AG09309 (cell line): ENCODE results near the gene SPG7.
A peak's percentile ranks its signal among the peaks of the same experiment; 100 is the strongest.
"Not testable (repeated sequence)": the region's sequence is repeated elsewhere in the genome, so short reads cannot be mapped to it uniquely, and the experiment has no call there.

ENCODE experiments used
- DNase-seq: peaks from one replicate; pipeline ENCODE4 v3.0.0-alpha.2; 2010; ENCODE audit warnings: low read depth
- H3K4me3 ChIP-seq: 2 replicates; pipeline ENCODE4 v1.5.1; 2011; ENCODE audit warnings: mild to moderate bottlenecking, low read depth, low read length, moderate library complexity; ENCODE audit not compliant: control insufficient read depth
- TF ChIP-seq, protein P1 (sequence below): IDR thresholded peaks from 2 replicates; pipeline ENCODE4 v1.5.1; 2011; ENCODE audit warnings: mild to moderate bottlenecking, low read depth, low read length, inconsistent platforms; ENCODE audit not compliant: insufficient read depth, control insufficient read depth; ENCODE audit errors: missing control alignments

SPG7 gene

DNA sequence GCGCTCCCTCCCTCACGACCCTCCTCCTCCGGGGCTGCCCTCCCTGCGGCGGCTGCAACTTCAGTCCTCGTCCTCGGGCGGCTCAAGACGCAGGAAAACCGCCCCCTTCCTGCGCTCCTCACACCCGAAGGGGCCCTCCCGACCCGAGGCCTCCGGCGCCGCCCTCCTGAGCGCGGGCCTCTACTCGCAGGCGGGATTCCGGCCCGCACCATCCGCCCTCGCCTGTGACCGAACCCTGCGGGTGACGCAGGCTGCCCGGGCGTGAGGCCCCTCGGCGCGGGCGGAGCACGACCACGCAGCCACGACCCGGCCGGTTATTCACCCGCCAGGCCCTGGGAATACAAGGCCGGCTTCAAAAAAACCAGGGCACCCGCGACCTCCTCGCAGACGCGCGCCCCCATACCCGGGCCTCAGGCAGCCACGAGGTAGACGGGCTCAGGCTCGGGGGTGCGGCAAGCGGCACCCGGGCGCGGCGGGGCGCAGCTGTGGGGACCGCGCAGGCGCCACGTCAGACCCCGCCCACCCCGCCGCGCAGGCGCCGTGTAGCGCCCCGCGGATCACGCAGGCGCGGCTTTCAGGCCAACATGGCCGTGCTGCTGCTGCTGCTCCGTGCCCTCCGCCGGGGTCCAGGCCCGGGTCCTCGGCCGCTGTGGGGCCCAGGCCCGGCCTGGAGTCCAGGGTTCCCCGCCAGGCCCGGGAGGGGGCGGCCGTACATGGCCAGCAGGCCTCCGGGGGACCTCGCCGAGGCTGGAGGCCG is at the start of gene SPG7:
TSS of gene SPG7 (plus strand) at position 570 of the 757 bp plus-strand sequence. CDS start at position 585, 15 bp downstream.
- TF ChIP-seq, protein P1, sequence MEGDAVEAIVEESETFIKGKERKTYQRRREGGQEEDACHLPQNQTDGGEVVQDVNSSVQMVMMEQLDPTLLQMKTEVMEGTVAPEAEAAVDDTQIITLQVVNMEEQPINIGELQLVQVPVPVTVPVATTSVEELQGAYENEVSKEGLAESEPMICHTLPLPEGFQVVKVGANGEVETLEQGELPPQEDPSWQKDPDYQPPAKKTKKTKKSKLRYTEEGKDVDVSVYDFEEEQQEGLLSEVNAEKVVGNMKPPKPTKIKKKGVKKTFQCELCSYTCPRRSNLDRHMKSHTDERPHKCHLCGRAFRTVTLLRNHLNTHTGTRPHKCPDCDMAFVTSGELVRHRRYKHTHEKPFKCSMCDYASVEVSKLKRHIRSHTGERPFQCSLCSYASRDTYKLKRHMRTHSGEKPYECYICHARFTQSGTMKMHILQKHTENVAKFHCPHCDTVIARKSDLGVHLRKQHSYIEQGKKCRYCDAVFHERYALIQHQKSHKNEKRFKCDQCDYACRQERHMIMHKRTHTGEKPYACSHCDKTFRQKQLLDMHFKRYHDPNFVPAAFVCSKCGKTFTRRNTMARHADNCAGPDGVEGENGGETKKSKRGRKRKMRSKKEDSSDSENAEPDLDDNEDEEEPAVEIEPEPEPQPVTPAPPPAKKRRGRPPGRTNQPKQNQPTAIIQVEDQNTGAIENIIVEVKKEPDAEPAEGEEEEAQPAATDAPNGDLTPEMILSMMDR, result no peak
- DNase-seq, result no peak
- peak within 1 kb of the TSS; percentile 77 for H3K4me3 ChIP-seq

DNA sequence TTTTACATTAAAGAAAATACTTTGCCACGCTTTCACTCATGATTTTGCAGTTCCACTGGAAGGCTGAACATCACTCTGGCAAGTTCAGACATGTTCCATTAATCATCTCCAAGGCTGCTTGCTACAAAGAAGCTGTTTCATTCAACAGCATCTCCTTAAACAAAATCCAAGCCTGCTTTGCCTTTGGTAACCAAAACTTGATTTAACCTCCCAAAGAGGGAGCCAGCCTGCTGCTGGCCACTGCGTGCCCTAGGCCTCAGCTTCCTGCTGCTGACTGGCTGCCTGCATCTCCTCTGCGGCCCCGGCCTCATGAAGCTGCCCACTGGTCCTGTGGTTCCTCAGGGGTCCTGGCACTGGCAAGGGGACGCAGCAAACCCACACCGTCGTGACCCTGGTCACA is 49.7 kb upstream of the SPG7 start:
- no peak for DNase-seq

DNA sequence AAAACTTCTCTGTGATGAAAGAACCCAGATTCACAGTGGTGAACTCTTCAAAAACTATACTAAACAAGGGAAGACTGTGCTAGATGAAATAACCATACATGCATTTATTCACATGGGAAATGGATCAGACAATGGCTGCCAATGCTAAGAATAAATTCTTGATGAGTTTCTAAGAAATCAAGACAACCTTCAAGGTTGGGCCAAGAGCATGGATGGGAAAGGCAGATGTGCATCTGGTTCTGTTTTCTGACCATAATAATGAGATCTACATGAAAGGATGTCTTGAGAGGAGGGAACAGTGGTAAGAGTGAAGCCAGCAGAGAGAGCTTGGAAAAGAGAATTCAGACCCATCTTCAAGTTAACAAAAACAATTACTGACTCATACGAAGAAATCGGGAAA is 49.2 kb upstream of the SPG7 start:
- TF ChIP-seq, protein P1, result no peak

More for the DNA sequence above, 49.7 kb upstream of the SPG7 start:
- H3K4me3 ChIP-seq, result no peak overlapping the region
- TF ChIP-seq, protein P1, result no peak

DNA sequence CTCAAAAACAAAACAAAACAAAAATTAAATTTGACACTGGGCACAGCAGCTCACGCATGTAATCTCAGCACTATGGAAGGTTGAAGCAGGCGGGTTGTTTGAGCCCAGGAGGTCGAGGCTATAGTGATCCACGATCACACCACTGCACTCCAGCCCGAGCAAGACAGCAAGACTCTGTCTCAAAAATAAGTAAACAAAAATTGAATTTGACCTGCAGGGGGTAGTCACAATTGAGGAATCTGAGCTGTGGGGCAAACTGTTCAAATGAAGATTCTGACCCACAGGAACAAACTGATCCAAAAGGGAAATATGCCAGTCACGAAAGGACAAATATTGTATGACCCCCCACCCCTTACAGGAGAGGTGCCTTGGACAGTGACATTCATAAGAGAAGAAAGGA is 47.6 kb upstream of the SPG7 start:
- TF ChIP-seq, protein P1, result no peak
- no peak for DNase-seq
- no peak overlapping the region for H3K4me3 ChIP-seq

More for the DNA sequence above, 49.2 kb upstream of the SPG7 start:
- DNase-seq, result no peak
- H3K4me3 ChIP-seq, result no peak overlapping the region

DNA sequence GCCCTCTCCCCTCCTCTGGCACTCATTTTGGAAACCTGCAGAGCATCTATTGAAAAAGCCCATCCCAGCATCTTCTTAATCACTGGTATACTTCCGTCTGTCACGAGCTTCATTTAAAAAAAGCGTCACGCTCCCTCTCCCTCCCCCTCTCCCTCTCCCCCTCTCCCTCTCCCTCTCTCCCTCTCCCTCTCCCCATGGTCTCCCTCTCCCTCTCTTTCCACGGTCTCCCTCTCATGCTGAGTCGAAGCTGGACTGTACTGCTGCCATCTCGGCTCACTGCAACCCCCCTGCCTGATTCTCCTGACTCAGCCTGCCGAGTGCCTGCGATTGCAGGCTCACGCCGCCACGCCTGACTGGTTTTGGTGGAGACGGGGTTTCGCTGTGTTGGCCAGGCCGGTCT is 46.3 kb upstream of the SPG7 start:
- not testable (repeated sequence) for H3K4me3 ChIP-seq, DNase-seq

DNA sequence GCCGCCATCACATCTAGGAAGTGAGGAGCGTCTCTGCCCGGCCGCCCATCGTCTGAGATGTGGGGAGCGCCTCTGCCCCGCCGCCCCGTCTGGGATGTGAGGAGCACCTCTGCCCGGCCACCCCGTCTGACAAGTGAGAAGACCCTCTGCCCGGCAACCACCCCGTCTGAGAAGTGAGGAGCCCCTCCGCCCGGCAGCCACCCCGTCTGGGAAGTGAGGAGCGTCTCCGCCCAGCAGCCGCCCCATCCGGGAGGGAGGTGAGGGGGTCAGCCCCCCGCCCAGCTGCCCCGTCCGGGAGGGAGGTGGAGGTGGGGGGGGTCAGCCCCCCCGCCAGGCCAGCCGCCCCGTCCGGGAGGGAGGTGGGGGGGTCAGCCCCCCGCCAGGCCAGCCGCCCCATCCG is 45.6 kb upstream of the SPG7 start:
- DNase-seq, H3K4me3 ChIP-seq: not testable (repeated sequence)

DNA sequence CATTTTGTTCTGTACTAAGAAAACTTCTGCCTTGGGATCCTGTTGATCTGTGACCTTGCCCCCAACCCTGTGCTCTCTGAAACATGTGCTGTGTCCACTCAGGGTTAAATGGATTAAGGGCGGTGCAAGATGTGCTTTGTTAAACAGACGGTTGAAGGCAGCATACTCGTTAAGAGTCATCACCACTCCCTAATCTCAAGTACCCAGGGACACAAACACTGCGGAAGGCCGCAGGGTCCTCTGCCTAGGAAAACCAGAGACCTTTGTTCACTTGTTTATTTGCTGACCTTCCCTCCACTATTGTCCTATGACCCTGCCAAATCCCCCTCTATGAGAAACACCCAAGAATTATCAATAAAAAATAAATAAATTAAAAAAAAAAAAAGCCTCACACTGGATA is 44.9 kb upstream of the SPG7 start:
- not testable (repeated sequence) for H3K4me3 ChIP-seq

DNA sequence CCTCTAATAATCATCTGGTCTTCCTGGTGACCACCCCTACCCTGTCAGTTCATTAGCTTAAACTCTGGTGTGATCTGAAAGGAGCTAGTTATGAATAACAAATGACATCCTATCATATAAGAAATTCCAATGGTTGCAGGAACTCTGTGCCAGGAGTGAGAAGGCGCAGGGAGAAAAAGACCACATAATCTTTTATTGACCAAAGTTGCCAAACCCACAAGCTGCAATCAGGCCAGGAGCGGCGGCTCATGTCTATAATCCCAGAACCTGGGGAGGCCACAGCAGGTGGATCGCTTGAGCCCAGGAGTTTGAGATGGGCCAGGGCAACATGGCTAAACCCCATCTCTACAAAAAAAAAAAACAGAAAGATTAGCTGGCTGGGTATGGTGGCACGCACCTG is 41.3 kb upstream of the SPG7 start:
- no peak overlapping the region for H3K4me3 ChIP-seq
- DNase-seq, result no peak

More for the DNA sequence above, 44.9 kb upstream of the SPG7 start:
- DNase-seq, result not testable (repeated sequence)

More for the DNA sequence above, 41.3 kb upstream of the SPG7 start:
- TF ChIP-seq, protein P1, result no peak
